Gastroesophageal sphincter (tissue), 4 donors: Measurements from ENCODE around the gene PHLDB1. TPM values are rescaled to one million over a fixed set of nuclear protein-coding genes. Genes with fewer than 3 reads are reported as not detected.

Experiments
- ATAC-seq: fragments of 150-250 bp; one replicate; pipeline ENCODE4 v1.9.1; 2016; ENCODE audit warnings: mild to moderate bottlenecking, moderate library complexity
- H3K27ac ChIP-seq, 4 donors: fragments of 200-600 bp; sonication (generic) in 3 of 4; 1 replicate in 3 of 4; 2 replicates in 1 of 4; pipeline ENCODE4 v1.5.1; 2016 to 2019
- H3K27me3 ChIP-seq: fragments of 200-600 bp; sonication (generic); one replicate; pipeline ENCODE4 v1.5.1; 2019
- H3K36me3 ChIP-seq, 2 donors: fragments of 200-600 bp; sonication (generic); one replicate each; pipeline ENCODE4 v1.5.1; 2019; ENCODE audit warnings: control low read depth in 1 of 2
- H3K4me1 ChIP-seq, 3 donors: fragments of 200-600 bp; sonication (generic); 1 replicate in 2 of 3; 2 replicates in 1 of 3; pipeline ENCODE4 v1.5.1; 2016 to 2019; ENCODE audit warnings: control low read depth in 2 of 3
- H3K4me3 ChIP-seq, 2 donors: fragments of 200-600 bp; sonication (generic); one replicate each; pipeline ENCODE4 v1.5.1; 2019; ENCODE audit warnings: mild to moderate bottlenecking in 1 of 2, moderate library complexity in 1 of 2
- H3K9me3 ChIP-seq, 3 donors: fragments of 200-600 bp; sonication (generic); one replicate each; pipeline ENCODE4 v1.5.1; 2017 to 2019; ENCODE audit warnings: control low read depth in 2 of 3
- EP300 ChIP-seq: sonication (generic); formaldehyde crosslinking; IDR thresholded peaks from one replicate; pipeline ENCODE4 v1.6.1; 2017; ENCODE audit warnings: antibody characterized with exemption, mild to moderate bottlenecking
- POLR2A ChIP-seq, 2 donors: fragments of 450-650 bp; IDR thresholded peaks; one replicate each; pipeline ENCODE4 v1.6.1; 2017; ENCODE audit warnings: antibody characterized with exemption in 2 of 2, mild to moderate bottlenecking in 2 of 2, moderate library complexity in 1 of 2
- POLR2AphosphoS5 ChIP-seq: sonication (generic); formaldehyde crosslinking; IDR thresholded peaks from one replicate; pipeline ENCODE4 v1.6.1; 2017; ENCODE audit warnings: antibody characterized with exemption
- WGBS, 2 donors: methylation state at CpG; one replicate each; pipeline ENCODE4 v1.1.5; 2018; ENCODE audit warnings: low coverage in 1 of 2; 5-methylcytosine and 5-hydroxymethylcytosine counted together
- total RNA-seq, 4 donors: library from RNA; depleted of rRNA; stranded (reverse); fragments of >200 nt; gene quantifications; one replicate each; pipeline ENCODE4 v1.1.0, GENCODE V29; 2016
- TF ChIP-seq, protein P1 (sequence below), 4 experiments: fragments of 200-600 bp in 2 of 4; fragments of 450-650 bp in 2 of 4; sonication (generic) in 1 of 4; IDR thresholded peaks; one replicate each; pipeline ENCODE4 v1.5.1; 2017 to 2019; ENCODE audit warnings: antibody characterized with exemption in 4 of 4, mild to moderate bottlenecking in 2 of 4, moderate library complexity in 2 of 4

PHLDB1 gene
- total RNA-seq, 4 donors from 2014 or later, result 45.8 to 144 (median 101) TPM

DNA sequence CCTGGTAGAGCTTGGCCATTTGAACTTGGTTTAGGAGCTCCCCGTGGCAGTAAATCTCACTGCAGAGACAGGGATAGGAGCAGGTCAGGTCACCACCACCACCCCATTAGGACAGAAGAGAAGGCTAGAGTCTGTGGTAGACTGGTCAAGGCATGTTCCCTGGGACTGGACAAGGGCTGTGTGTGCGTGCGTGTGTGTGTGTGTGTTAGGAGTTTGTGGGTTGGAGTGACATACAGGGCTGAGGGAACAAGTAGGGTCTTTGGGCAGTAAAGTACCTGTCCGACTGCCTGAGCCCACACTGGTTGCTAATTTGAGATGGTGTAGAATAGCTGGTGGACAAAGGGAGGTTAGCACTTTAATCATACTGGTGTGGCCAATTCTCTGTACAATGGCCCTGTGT lies 56.0 kb downstream of the PHLDB1 start:
- H3K27me3 ChIP-seq, result peaks cover 22% of the 10 kb centered on the region
- no peak overlapping the region for H3K4me3 ChIP-seq
- TF ChIP-seq POLR2A (IDR thresholded peaks at IDR 0.05) (no peak), POLR2AphosphoS5 (no peak), EP300 (no peak)
- TF ChIP-seq, protein P1, sequence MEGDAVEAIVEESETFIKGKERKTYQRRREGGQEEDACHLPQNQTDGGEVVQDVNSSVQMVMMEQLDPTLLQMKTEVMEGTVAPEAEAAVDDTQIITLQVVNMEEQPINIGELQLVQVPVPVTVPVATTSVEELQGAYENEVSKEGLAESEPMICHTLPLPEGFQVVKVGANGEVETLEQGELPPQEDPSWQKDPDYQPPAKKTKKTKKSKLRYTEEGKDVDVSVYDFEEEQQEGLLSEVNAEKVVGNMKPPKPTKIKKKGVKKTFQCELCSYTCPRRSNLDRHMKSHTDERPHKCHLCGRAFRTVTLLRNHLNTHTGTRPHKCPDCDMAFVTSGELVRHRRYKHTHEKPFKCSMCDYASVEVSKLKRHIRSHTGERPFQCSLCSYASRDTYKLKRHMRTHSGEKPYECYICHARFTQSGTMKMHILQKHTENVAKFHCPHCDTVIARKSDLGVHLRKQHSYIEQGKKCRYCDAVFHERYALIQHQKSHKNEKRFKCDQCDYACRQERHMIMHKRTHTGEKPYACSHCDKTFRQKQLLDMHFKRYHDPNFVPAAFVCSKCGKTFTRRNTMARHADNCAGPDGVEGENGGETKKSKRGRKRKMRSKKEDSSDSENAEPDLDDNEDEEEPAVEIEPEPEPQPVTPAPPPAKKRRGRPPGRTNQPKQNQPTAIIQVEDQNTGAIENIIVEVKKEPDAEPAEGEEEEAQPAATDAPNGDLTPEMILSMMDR (IDR thresholded peaks at IDR 0.05), result no peak
- no peaks in the 10 kb centered on the region for H3K9me3 ChIP-seq
- H3K4me1 ChIP-seq, result peaks cover 0 to 17% (median 10%) of the 10 kb centered on the region in 3 donors
- no peaks in the 10 kb centered on the region for H3K36me3 ChIP-seq
- WGBS, 2 donors, result 66 to 100% methylated on average over 2 to 3 of the region's 4 CpGs
- no peak overlapping the region for H3K27ac ChIP-seq
- ATAC-seq, result no peak

- Histone ChIP-seq H3K9me3 (no peaks in the 10 kb centered on the region), H3K36me3 (no peaks in the 10 kb centered on the region), H3K27me3 (peaks cover 22% of the 10 kb centered on the region), H3K4me3 (no peak overlapping the region), H3K4me1 (peaks cover 0 to 12% (median 10%) of the 10 kb centered on the region in 3 donors), H3K27ac (no peak overlapping the region)
- no peak for ATAC-seq
- 48 to 89% methylated on average over 2 to 3 of the region's 3 CpGs for WGBS, 2 donors
- TF ChIP-seq EP300 (no peak), POLR2A (IDR thresholded peaks at IDR 0.05) (no peak), POLR2AphosphoS5 (no peak)
- TF ChIP-seq, protein P1 (IDR thresholded peaks at IDR 0.05), result no peak
Observed at GRCh38 chr11:118663902-118664301, 56.5 kb downstream of the PHLDB1 start.

- Histone ChIP-seq H3K27me3 (peaks cover 10% of the 10 kb centered on the region), H3K27ac (no peak overlapping the region), H3K36me3 (no peaks in the 10 kb centered on the region), H3K9me3 (no peaks in the 10 kb centered on the region), H3K4me1 (no peaks in the 10 kb centered on the region), H3K4me3 (no peak overlapping the region)
- WGBS, 2 donors, result 82 to 87% methylated on average over 5 of the region's 5 CpGs
- no peak for TF ChIP-seq EP300
- TF ChIP-seq, protein P1 (IDR thresholded peaks at IDR 0.05), result no peak
- no peak for TF ChIP-seq POLR2AphosphoS5
- no peak for TF ChIP-seq POLR2A (IDR thresholded peaks at IDR 0.05)
- no peak for ATAC-seq
Observed at GRCh38 chr11:118666371-118666770, 59.0 kb downstream of the PHLDB1 start.

- WGBS, 2 donors, result 58 to 69% methylated on average over 2 of the region's 2 CpGs
- no peak for ATAC-seq
- H3K36me3 ChIP-seq, result no peaks in the 10 kb centered on the region
- no peaks in the 10 kb centered on the region for H3K4me1 ChIP-seq
- TF ChIP-seq EP300 (no peak), POLR2A (IDR thresholded peaks at IDR 0.05) (no peak), POLR2AphosphoS5 (no peak)
- TF ChIP-seq, protein P1 (IDR thresholded peaks at IDR 0.05), result no peak
- no peaks in the 10 kb centered on the region for H3K27me3 ChIP-seq
- no peak overlapping the region for H3K27ac ChIP-seq
- H3K4me3 ChIP-seq, result no peak overlapping the region
- H3K9me3 ChIP-seq, result no peaks in the 10 kb centered on the region
Observed at GRCh38 chr11:118670063-118670462, 62.6 kb downstream of the PHLDB1 start.

DNA sequence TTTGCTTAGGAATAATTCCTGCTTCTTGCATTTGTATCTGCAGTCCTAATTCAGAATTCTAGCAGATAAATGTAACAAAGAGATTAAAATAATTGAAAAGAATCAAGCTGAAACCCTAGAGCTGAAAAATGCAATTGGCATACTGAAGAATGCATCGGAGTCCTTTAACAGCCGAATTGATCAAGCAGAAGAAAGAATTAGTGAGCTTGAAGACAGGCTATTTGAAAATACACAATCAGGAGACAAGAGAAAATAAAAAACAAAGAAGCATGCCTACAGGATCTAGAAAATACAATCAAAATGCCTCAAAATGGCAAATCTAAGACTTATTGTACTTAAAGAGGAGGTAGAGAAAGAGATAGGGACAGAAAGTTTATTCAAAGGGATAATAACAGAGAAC lies 63.8 kb downstream of the PHLDB1 start:
- H3K27ac ChIP-seq, result no peak overlapping the region
- H3K36me3 ChIP-seq, result no peaks in the 10 kb centered on the region
- H3K27me3 ChIP-seq, result no peaks in the 10 kb centered on the region
- no peak for ATAC-seq
- H3K9me3 ChIP-seq, result no peaks in the 10 kb centered on the region
- no peaks in the 10 kb centered on the region for H3K4me1 ChIP-seq
- H3K4me3 ChIP-seq, result no peak overlapping the region
- no peak for TF ChIP-seq EP300
- TF ChIP-seq POLR2A (IDR thresholded peaks at IDR 0.05), result no peak
- TF ChIP-seq POLR2AphosphoS5, result no peak
- TF ChIP-seq, protein P1 (IDR thresholded peaks at IDR 0.05), result no peak
- 68 to 87% methylated on average over 2 of the region's 2 CpGs for WGBS, 2 donors
